Measurements from ENCODE around the gene TMEM175. TPM values are rescaled to one million over a fixed set of nuclear protein-coding genes. Genes with fewer than 3 reads are reported as not detected.

TMEM175 gene
- polyA plus RNA-seq, 1 donor (not counting 4 experiments of a cell fraction or from before 2014, with no cell fraction given): 23.2 TPM

- no peaks in the 10 kb centered on the region for H3K9me1 ChIP-seq (ENCODE audit: control insufficient read depth, extremely low read depth, insufficient read depth, low read length)
- dilution Hi-C loops (cut with MboI; ENCODE audit: extremely low pct_ligation_motif_present, low sequenced_read_pairs): no loop called here
- H3K36me3 ChIP-seq (ENCODE audit: control insufficient read depth in 2 of 2, extremely low read depth in 1 of 2, insufficient read depth in 2 of 2, low read length in 2 of 2): peaks cover 24 to 61% of the 10 kb centered on the region in 2 experiments
- no peaks in the 10 kb centered on the region for H3K9me3 ChIP-seq (ENCODE audit: control insufficient read depth, low read depth, low read length)
- no peak overlapping the region for H3K4me3 ChIP-seq (ENCODE audit: control insufficient read depth in 2 of 3, extremely low read depth in 1 of 3, insufficient read depth in 2 of 3, low read depth in 1 of 3, low read length in 3 of 3)
- no peaks in the 10 kb centered on the region for H4K20me1 ChIP-seq (ENCODE audit: control insufficient read depth, extremely low read depth, insufficient read depth, low read length)
- H3K4me1 ChIP-seq (ENCODE audit: control insufficient read depth, extremely low read depth, insufficient read depth, low read length): no peaks in the 10 kb centered on the region
- no peak overlapping the region for H3K9ac ChIP-seq (ENCODE audit: control insufficient read depth, extremely low read depth, insufficient read depth, low read length)
- no peak for TF ChIP-seq EZH2 (IDR thresholded peaks at IDR 0.05; ENCODE audit: low read length)
- H3K79me2 ChIP-seq (ENCODE audit: control insufficient read depth, insufficient read depth, low read length): no peaks in the 10 kb centered on the region
- FAIRE-seq: no peak
- H2AFZ ChIP-seq (ENCODE audit: control insufficient read depth, low read length): no peak overlapping the region
- H3K27me3 ChIP-seq (ENCODE audit: control insufficient read depth, extremely low read depth, insufficient read depth, low read length): no peaks in the 10 kb centered on the region
- DNase-seq (ENCODE audit: low read depth, low spot score): no peak
- no peak overlapping the region for H3K27ac ChIP-seq (ENCODE audit: control insufficient read depth, insufficient read depth, low read length)
- H3K4me2 ChIP-seq (ENCODE audit: control insufficient read depth, extremely low read depth, insufficient read depth, low read depth, low read length): no peak overlapping the region
Measured at GRCh38 chr4:883377-884095, 48.7 kb upstream of the TMEM175 start.

- Histone ChIP-seq H3K36me3 (ENCODE audit: control insufficient read depth in 2 of 2, extremely low read depth in 1 of 2, insufficient read depth in 2 of 2, low read length in 2 of 2) (peaks cover 22 to 63% of the 10 kb centered on the region in 2 experiments), H3K4me1 (ENCODE audit: control insufficient read depth, extremely low read depth, insufficient read depth, low read length) (no peaks in the 10 kb centered on the region), H3K9ac (ENCODE audit: control insufficient read depth, extremely low read depth, insufficient read depth, low read length) (no peak overlapping the region), H3K4me2 (ENCODE audit: control insufficient read depth, extremely low read depth, insufficient read depth, low read depth, low read length) (no peak overlapping the region), H2AFZ (ENCODE audit: control insufficient read depth, low read length) (no peak overlapping the region), H3K9me1 (ENCODE audit: control insufficient read depth, extremely low read depth, insufficient read depth, low read length) (no peaks in the 10 kb centered on the region), H3K79me2 (ENCODE audit: control insufficient read depth, insufficient read depth, low read length) (no peaks in the 10 kb centered on the region), H4K20me1 (ENCODE audit: control insufficient read depth, extremely low read depth, insufficient read depth, low read length) (no peaks in the 10 kb centered on the region), H3K9me3 (ENCODE audit: control insufficient read depth, low read depth, low read length) (no peaks in the 10 kb centered on the region), H3K27ac (ENCODE audit: control insufficient read depth, insufficient read depth, low read length) (no peak overlapping the region), H3K4me3 (ENCODE audit: control insufficient read depth in 2 of 3, extremely low read depth in 1 of 3, insufficient read depth in 2 of 3, low read depth in 1 of 3, low read length in 3 of 3) (no peak overlapping the region), H3K27me3 (ENCODE audit: control insufficient read depth, extremely low read depth, insufficient read depth, low read length) (no peaks in the 10 kb centered on the region)
- dilution Hi-C loops (cut with MboI; ENCODE audit: extremely low pct_ligation_motif_present, low sequenced_read_pairs): no loop called here
- DNase-seq (ENCODE audit: low read depth, low spot score): no peak
- no peak for FAIRE-seq
- no peak for TF ChIP-seq EZH2 (IDR thresholded peaks at IDR 0.05; ENCODE audit: low read length)
- TF ChIP-seq, protein P1, sequence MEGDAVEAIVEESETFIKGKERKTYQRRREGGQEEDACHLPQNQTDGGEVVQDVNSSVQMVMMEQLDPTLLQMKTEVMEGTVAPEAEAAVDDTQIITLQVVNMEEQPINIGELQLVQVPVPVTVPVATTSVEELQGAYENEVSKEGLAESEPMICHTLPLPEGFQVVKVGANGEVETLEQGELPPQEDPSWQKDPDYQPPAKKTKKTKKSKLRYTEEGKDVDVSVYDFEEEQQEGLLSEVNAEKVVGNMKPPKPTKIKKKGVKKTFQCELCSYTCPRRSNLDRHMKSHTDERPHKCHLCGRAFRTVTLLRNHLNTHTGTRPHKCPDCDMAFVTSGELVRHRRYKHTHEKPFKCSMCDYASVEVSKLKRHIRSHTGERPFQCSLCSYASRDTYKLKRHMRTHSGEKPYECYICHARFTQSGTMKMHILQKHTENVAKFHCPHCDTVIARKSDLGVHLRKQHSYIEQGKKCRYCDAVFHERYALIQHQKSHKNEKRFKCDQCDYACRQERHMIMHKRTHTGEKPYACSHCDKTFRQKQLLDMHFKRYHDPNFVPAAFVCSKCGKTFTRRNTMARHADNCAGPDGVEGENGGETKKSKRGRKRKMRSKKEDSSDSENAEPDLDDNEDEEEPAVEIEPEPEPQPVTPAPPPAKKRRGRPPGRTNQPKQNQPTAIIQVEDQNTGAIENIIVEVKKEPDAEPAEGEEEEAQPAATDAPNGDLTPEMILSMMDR (optimal IDR thresholded peaks at IDR 0.05 in 1 of 3, IDR thresholded peaks at IDR 0.05 in 1 of 3, conservative IDR thresholded peaks at IDR 0.05 in 1 of 3; ENCODE audit: extremely low read depth in 1 of 3, insufficient read depth in 2 of 3, low read length in 3 of 3): no peak
Measured at GRCh38 chr4:884259-884658, 48.0 kb upstream of the TMEM175 start.
